BJ (cell line): ENCODE measurements around the gene DHCR24. TPM values are rescaled to one million over a fixed set of nuclear protein-coding genes. Genes with fewer than 3 reads are reported as not detected.
A peak's percentile ranks its signal among the peaks of the same experiment; 100 is the strongest.
"Not testable (repeated sequence)": the region's sequence is repeated elsewhere in the genome, so short reads cannot be mapped to it uniquely, and the experiment has no call there.

Experiments
- CTCF ChIA-PET: fragments of 350-600 bp; formaldehyde crosslinking; extraction: SDS; loops from one replicate; lab custom pipeline; 2021; ENCODE audit warnings: antibody characterized with exemption, inconsistent platforms; lab: Yijun Ruan, JAX
- POLR2A ChIA-PET: fragments of 300-600 bp; sonication (Branson Sonifier 250); formaldehyde crosslinking; extraction: SDS; loops from one replicate; lab custom pipeline; 2021; ENCODE audit warnings: antibody characterized with exemption; lab: Charles Lee
- DNase-seq: peaks from one replicate; pipeline ENCODE4 v3.0.0-alpha.2; 2011; ENCODE audit warnings: low read depth
- H3K27me3 ChIP-seq: 2 replicates; pipeline ENCODE4 v1.6.0; 2011; ENCODE audit warnings: low read length; ENCODE audit not compliant: control insufficient read depth, insufficient read depth
- H3K36me3 ChIP-seq: 2 replicates; pipeline ENCODE4 v1.5.1; 2011; ENCODE audit warnings: low read length; ENCODE audit not compliant: control insufficient read depth, insufficient read depth
- H3K4me3 ChIP-seq: 2 replicates; pipeline ENCODE4 v1.5.1; 2011; ENCODE audit warnings: low read depth, mild to moderate bottlenecking, control low read depth, low read length
- polyA minus RNA-seq: library from RNA; depleted of rRNA, polyadenylated mRNA; stranded (reverse); fragments of >200 nt; gene quantifications from 2 replicates; pipeline ENCODE4 v1.2.3, GENCODE V29; 2011; rRNA and poly(A)+ RNA removed
- polyA plus RNA-seq: library from polyadenylated mRNA; depleted of rRNA; stranded (reverse); fragments of >200 nt; gene quantifications from 2 replicates; pipeline ENCODE4 v1.2.3, GENCODE V29; 2011; rRNA removed
- TF ChIP-seq, protein P1 (sequence below): IDR thresholded peaks from 2 replicates; pipeline ENCODE4 v1.5.1; 2011; ENCODE audit warnings: low read depth, mild to moderate bottlenecking, control low read depth, inconsistent platforms, low read length, moderate library complexity; ENCODE audit not compliant: insufficient read depth

DHCR24 gene, protein sequence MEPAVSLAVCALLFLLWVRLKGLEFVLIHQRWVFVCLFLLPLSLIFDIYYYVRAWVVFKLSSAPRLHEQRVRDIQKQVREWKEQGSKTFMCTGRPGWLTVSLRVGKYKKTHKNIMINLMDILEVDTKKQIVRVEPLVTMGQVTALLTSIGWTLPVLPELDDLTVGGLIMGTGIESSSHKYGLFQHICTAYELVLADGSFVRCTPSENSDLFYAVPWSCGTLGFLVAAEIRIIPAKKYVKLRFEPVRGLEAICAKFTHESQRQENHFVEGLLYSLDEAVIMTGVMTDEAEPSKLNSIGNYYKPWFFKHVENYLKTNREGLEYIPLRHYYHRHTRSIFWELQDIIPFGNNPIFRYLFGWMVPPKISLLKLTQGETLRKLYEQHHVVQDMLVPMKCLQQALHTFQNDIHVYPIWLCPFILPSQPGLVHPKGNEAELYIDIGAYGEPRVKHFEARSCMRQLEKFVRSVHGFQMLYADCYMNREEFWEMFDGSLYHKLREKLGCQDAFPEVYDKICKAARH
- polyA plus RNA-seq (43.3 and 75.0 TPM in 2 replicates), polyA minus RNA-seq (108 and 112 TPM in 2 replicates)

DNA sequence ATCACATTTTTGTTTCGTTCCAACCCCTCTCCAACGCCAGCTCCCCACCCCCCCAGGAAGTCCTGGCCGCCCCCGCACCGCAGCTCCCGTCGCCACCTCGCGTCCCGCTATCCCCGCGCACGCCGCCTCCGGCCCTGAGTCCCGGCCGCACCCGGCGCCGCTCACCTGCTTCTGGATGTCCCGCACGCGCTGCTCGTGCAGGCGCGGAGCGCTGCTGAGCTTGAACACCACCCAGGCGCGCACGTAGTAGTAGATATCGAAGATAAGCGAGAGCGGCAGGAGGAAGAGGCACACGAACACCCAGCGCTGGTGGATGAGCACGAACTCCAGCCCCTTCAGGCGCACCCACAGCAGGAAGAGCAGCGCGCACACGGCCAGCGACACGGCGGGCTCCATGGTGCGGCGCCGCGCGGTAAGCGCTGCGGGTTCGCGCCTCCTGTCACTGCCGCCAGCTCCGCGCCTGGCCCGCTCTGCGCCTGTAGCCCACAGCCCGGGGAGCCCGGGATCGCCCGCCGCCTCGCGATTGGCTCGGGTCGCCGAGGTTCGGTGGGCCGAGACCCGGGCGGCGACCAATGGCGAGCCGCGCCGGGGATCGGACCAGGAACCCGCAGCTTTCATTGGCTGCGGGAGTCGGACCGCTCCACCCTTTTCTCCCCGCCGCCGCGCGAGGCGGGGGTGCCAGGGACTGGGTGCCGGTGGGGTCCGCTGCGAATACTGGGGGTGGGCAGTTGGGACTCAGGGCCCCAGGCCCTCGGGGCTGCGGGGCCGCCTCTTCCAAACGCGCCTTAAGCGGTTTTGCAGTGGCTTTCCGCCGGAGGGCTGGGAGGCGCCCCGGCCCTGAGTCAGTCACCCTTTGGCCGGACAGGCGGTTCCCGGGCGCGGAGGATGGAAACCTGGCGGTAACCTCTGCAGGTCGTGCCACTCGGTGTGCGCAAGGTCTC is at the start of gene DHCR24:
Gene DHCR24 (minus strand): TSS at position 472 of the 941 bp plus-strand sequence. CDS start 76 bp downstream, at position 396.
- ChIA-PET CTCF (interaction anchor here (0.8 to 3.1 kb wide), 4 partner anchors 42 to 109 kb away, joined by 4 to 16 read pairs (median 4); no protein-coding TSS in a partner anchor), POLR2A (interaction anchor here (0.6 kb wide), 1 partner anchor 492 kb away, joined by 3 read pairs; no protein-coding TSS in a partner anchor)
- H3K4me3 ChIP-seq: peak within 1 kb of the TSS; percentile 92
- H3K27me3 ChIP-seq: no peaks in the 10 kb centered on the region
- no peaks in the 10 kb centered on the region for H3K36me3 ChIP-seq
- peak; percentile 30 for DNase-seq
- TF ChIP-seq, protein P1, sequence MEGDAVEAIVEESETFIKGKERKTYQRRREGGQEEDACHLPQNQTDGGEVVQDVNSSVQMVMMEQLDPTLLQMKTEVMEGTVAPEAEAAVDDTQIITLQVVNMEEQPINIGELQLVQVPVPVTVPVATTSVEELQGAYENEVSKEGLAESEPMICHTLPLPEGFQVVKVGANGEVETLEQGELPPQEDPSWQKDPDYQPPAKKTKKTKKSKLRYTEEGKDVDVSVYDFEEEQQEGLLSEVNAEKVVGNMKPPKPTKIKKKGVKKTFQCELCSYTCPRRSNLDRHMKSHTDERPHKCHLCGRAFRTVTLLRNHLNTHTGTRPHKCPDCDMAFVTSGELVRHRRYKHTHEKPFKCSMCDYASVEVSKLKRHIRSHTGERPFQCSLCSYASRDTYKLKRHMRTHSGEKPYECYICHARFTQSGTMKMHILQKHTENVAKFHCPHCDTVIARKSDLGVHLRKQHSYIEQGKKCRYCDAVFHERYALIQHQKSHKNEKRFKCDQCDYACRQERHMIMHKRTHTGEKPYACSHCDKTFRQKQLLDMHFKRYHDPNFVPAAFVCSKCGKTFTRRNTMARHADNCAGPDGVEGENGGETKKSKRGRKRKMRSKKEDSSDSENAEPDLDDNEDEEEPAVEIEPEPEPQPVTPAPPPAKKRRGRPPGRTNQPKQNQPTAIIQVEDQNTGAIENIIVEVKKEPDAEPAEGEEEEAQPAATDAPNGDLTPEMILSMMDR: no peak

DNA sequence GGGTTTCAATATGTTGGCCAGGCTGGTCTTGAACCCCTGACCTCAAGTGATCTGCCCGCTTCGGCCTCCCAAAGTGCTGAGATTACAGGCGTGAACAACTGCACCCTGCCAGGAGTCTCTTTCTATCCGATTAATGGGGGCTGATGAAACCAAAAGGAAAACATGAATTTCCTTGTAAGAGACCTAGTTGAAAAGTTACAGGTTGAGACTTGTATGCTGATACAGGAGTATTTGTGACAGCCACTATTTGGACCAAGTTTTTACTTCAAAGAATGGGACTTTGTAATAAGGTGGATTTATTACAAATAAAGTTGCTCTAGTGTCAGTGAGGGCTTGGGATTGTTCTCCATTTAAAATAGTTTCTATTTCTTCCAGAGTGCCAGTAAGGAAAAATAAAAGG is 49.8 kb upstream of the DHCR24 start:
- no peak for DNase-seq
- CTCF ChIA-PET: interaction anchor here (1.8 kb wide), 1 partner anchor 8 kb away, joined by 5 read pairs; no protein-coding TSS in a partner anchor
- Histone ChIP-seq H3K36me3 (no peaks in the 10 kb centered on the region), H3K27me3 (no peaks in the 10 kb centered on the region), H3K4me3 (no peak overlapping the region)
- TF ChIP-seq, protein P1: no peak
- POLR2A ChIA-PET: no interaction called here

DNA sequence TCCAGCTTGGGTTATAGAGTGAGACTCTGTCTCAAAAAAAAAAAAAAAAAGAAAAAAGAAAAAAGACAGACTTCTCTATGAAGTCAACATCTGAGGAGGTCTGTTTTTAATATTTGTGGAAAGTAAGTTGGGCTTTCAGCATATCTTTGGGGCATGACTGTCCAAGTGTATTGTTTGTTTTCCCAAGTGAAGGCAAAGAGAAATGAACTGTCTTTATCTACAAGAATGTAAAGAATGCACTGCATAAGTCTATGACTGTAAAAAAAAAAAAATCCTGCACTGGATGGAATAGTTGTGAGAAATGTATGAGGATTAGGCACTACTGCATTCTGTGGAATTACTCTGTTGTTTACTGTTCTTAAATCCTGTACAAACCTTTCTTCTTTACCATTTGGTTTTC is 47.9 kb upstream of the DHCR24 start:
- no peak overlapping the region for H3K4me3 ChIP-seq
- CTCF ChIA-PET: interaction anchor here (0.6 to 2.2 kb wide), 3 partner anchors 10 to 122 kb away, joined by 3 to 14 read pairs (median 3); no protein-coding TSS in a partner anchor
- POLR2A ChIA-PET: interaction anchor here (0.6 kb wide), 2 partner anchors 10 kb away, joined by 5 to 10 read pairs; no protein-coding TSS in a partner anchor
- no peaks in the 10 kb centered on the region for H3K27me3 ChIP-seq
- TF ChIP-seq, protein P1: no peak
- DNase-seq: peak; percentile 98
- H3K36me3 ChIP-seq: no peaks in the 10 kb centered on the region

DNA sequence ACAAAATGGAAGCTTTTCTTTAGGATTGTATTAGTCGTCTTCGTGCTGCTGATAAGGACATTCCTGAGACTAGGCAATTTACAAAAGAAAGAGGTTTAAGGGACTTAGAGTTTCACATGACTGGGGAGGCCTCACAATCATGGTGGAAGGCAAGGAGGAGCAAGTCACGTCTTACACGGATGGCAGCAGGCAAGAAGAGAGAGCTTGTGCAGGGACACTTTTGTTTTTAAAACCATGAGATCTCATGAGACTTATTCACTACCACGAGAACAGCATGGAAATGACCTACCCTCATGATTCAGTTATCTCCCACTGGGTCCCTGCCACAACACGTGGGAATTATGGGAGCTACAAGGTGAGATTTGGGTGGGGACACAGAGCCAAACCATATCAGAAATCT is 47.1 kb upstream of the DHCR24 start:
- not testable (repeated sequence) for DNase-seq, H3K4me3 ChIP-seq, H3K27me3 ChIP-seq, H3K36me3 ChIP-seq
- POLR2A ChIA-PET: interaction anchor here (0.6 kb wide), 1 partner anchor 11 kb away, joined by 5 read pairs; no protein-coding TSS in a partner anchor
- CTCF ChIA-PET: interaction anchor here (2.2 kb wide), 1 partner anchor 11 kb away, joined by 14 read pairs; no protein-coding TSS in a partner anchor

DNA sequence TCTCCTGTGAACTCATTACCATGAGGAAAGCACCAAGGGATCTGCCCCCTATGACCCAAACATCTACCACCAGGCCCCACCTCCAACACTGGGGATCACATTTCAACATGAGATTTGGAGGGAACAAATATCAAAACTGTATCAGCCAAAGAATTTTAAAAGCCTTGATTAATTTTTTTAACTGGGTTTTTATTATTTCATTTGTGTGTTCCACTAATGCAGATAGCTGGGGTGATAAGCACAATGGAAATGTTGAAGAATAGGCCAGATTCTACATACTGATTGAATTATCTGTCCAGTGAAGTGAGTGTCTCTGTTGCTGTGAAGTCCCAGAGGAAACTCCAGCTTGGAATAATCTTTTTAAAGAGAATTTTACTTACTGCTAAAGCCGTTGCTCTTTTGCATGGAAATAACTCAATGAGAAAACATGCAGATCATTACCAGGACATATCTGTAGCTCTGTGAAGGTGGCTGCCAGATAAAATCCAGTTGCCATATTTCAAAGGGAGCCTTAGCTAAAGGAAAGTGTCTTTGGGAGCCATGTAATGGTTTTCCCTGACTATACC is 44.4 kb upstream of the DHCR24 start:
- no peaks in the 10 kb centered on the region for H3K36me3 ChIP-seq
- TF ChIP-seq, protein P1: no peak
- POLR2A ChIA-PET: no interaction called here
- no peak overlapping the region for H3K4me3 ChIP-seq
- CTCF ChIA-PET: interaction anchor here (0.6 to 1.4 kb wide), 3 partner anchors 13 to 14 kb away, joined by 3 to 5 read pairs (median 4); no protein-coding TSS in a partner anchor
- DNase-seq: no peak
- no peaks in the 10 kb centered on the region for H3K27me3 ChIP-seq
